H1 (cell line): ENCODE results near the gene INHBB.

Experiments
- CEBPB ChIP-seq: IDR thresholded peaks from 2 replicates; pipeline ENCODE4 v1.6.1; 2012; ENCODE audit warnings: low read depth, low read length
- CTCF ChIP-seq, 3 experiments: IDR thresholded peaks; 1 replicate in 2 of 3; 2 replicates in 1 of 3; pipeline versions ENCODE4 v1.5.1 to v1.6.1; 2011; ENCODE audit warnings: low read length in 3 of 3, mild to moderate bottlenecking in 3 of 3, inconsistent platforms in 2 of 3, low read depth in 1 of 3, moderate library complexity in 1 of 3; ENCODE audit not compliant: insufficient read depth in 1 of 3; ENCODE audit errors: control extremely low read depth in 1 of 3
- POLR2A ChIP-seq, 2 experiments: IDR thresholded peaks; 1 replicate in 1 of 2; 2 replicates in 1 of 2; pipeline ENCODE4 v1.6.1; 2011; ENCODE audit warnings: low read depth in 2 of 2, low read length in 2 of 2, mild to moderate bottlenecking in 2 of 2; ENCODE audit errors: control extremely low read depth in 1 of 2
- SP1 ChIP-seq: IDR thresholded peaks from 2 replicates; pipeline ENCODE4 v1.6.1; 2011; ENCODE audit warnings: low read depth, low read length

DNA sequence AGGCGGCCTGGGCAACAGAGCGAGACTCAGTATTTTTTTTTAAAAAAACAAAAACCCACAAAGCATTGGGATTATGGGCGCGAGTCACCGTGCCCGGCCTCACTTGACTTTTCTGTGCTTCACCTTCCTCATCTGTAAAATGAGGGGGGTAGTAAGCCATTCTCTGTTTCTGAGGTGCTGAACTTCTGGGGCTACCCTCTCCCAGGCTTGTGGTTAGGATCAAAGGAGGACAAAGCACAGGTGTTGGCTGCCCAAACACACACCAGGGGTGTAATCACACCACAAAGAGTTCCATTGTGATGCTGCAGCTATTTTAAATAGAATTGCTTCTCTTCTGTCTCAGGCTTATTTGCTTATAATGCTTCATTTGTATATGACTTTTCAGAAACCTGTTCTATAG, 35.8 kb upstream of the INHBB start:
- TF ChIP-seq CTCF (IDR thresholded peaks at IDR 0.05; ENCODE audit: control extremely low read depth in 1 of 3, insufficient read depth in 1 of 3, low read depth in 1 of 3, low read length in 3 of 3): no peak
- no peak for TF ChIP-seq CEBPB
- no peak for TF ChIP-seq POLR2A (IDR thresholded peaks at IDR 0.05; ENCODE audit: control extremely low read depth in 1 of 2, low read depth in 2 of 2, low read length in 2 of 2)
- TF ChIP-seq SP1: no peak
